NT2/D1 (cell line): ENCODE results near the gene MUTYH.
A peak's percentile ranks its signal among the peaks of the same experiment; 100 is the strongest.
"Not testable (repeated sequence)": the region's sequence is repeated elsewhere in the genome, so short reads cannot be mapped to it uniquely, and the experiment has no call there.

Source experiments
- DNase-seq: peaks from one replicate; pipeline ENCODE4 v3.0.0-alpha.2; 2011; ENCODE audit warnings: low read depth, low spot score
- H3K27me3 ChIP-seq: 2 replicates; pipeline ENCODE4 v1.6.0; 2011; ENCODE audit warnings: mild to moderate bottlenecking; ENCODE audit not compliant: insufficient read length, insufficient read depth
- H3K36me3 ChIP-seq: 2 replicates; pipeline ENCODE4 v1.6.1; 2011; ENCODE audit warnings: mild to moderate bottlenecking, low read length, mixed read lengths; ENCODE audit not compliant: insufficient read depth, insufficient read length
- H3K4me1 ChIP-seq: 2 replicates; pipeline ENCODE4 v1.5.1; 2011; ENCODE audit not compliant: insufficient read depth, insufficient read length
- H3K4me3 ChIP-seq: 2 replicates; pipeline ENCODE4 v1.5.1; 2011; ENCODE audit warnings: low read depth; ENCODE audit not compliant: insufficient read length
- H3K9ac ChIP-seq: 2 replicates; pipeline ENCODE4 v1.6.0; 2011; ENCODE audit warnings: low read depth; ENCODE audit not compliant: insufficient read length
- H3K9me3 ChIP-seq: 2 replicates; pipeline ENCODE4 v1.5.1; 2011; ENCODE audit warnings: mild to moderate bottlenecking, low read length; ENCODE audit not compliant: insufficient read depth
- SUZ12 ChIP-seq: IDR thresholded peaks from 2 replicates; pipeline ENCODE4 v1.6.1; 2011; ENCODE audit not compliant: insufficient read length, insufficient read depth; ENCODE audit errors: extremely low read depth
- YY1 ChIP-seq: IDR thresholded peaks from 2 replicates; pipeline ENCODE4 v1.6.1; 2011; ENCODE audit not compliant: insufficient read length, insufficient read depth
- ZNF274 ChIP-seq: IDR thresholded peaks from 2 replicates; pipeline ENCODE4 v1.6.1; 2011; ENCODE audit warnings: mild to moderate bottlenecking, low read depth, low read length

MUTYH gene

GRCh38 chr1:45300669-45300997 is 39.6 kb downstream of the MUTYH start:
- H3K4me1 ChIP-seq = peaks cover 10% of the 10 kb centered on the region
- TF ChIP-seq SUZ12 (no peak), YY1 (no peak), ZNF274 (no peak)
- H3K9ac ChIP-seq = peak overlapping the region; percentile 11
- peaks cover 5% of the 10 kb centered on the region; the same call in 1 of the 2 replicates for H3K9me3 ChIP-seq
- no peaks in the 10 kb centered on the region for H3K27me3 ChIP-seq
- DNase-seq = no peak
- no peak overlapping the region for H3K4me3 ChIP-seq
- H3K36me3 ChIP-seq = no peaks in the 10 kb centered on the region

- no peak overlapping the region for H3K4me3 ChIP-seq
- no peak overlapping the region for H3K9ac ChIP-seq
- H3K9me3 ChIP-seq = peaks cover 5% of the 10 kb centered on the region; the same call in 1 of the 2 replicates
- DNase-seq = peak; percentile 86
- no peaks in the 10 kb centered on the region for H3K27me3 ChIP-seq
- H3K36me3 ChIP-seq = no peaks in the 10 kb centered on the region
- H3K4me1 ChIP-seq = peaks cover 10% of the 10 kb centered on the region
- TF ChIP-seq YY1 = no peak
- no peak for TF ChIP-seq SUZ12
- TF ChIP-seq ZNF274 = no peak
Measured at GRCh38 chr1:45299981-45300668, 40.1 kb downstream of the MUTYH start.

GRCh38 chr1:45299296-45299695 is 40.9 kb downstream of the MUTYH start:
- no peaks in the 10 kb centered on the region for H3K36me3 ChIP-seq
- no peak for TF ChIP-seq SUZ12
- TF ChIP-seq YY1 = no peak
- no peak for TF ChIP-seq ZNF274
- peaks cover 3% of the 10 kb centered on the region for H3K4me1 ChIP-seq
- no peaks in the 10 kb centered on the region for H3K9me3 ChIP-seq
- no peaks in the 10 kb centered on the region for H3K27me3 ChIP-seq
- no peak overlapping the region for H3K4me3 ChIP-seq
- no peak overlapping the region for H3K9ac ChIP-seq
- DNase-seq = no peak

- Histone ChIP-seq H3K4me3 (no peak overlapping the region), H3K9ac (no peak overlapping the region), H3K9me3 (no peaks in the 10 kb centered on the region), H3K27me3 (no peaks in the 10 kb centered on the region), H3K36me3 (no peaks in the 10 kb centered on the region), H3K4me1 (peaks cover 3% of the 10 kb centered on the region)
- no peak for DNase-seq
- TF ChIP-seq ZNF274 (no peak), SUZ12 (no peak), YY1 (no peak)
Measured at GRCh38 chr1:45297666-45298356, 42.4 kb downstream of the MUTYH start.

DNA sequence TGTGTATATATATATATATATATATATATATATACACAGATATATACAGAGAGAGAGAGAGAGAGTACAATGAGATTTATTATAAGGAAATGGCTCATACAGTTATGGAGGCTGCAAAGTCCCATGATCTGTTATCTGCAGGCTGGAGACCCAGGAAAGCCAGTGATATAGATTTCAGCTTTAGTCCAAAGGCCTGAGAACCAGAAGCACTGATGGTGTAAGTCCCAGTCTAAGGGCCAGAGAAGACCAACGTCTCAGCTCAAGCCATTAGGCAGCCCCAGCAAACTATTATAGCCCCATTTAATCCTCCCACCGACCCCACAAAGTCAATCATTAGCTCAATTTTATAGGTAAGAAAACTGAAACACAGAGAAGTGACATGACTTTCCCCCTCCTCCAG is 48.5 kb downstream of the MUTYH start:
- no peaks in the 10 kb centered on the region for H3K9me3 ChIP-seq
- no peak overlapping the region for H3K4me3 ChIP-seq
- TF ChIP-seq YY1 = no peak
- no peak for TF ChIP-seq ZNF274
- TF ChIP-seq SUZ12 = no peak
- no peaks in the 10 kb centered on the region for H3K27me3 ChIP-seq
- H3K9ac ChIP-seq = no peak overlapping the region
- no peaks in the 10 kb centered on the region for H3K36me3 ChIP-seq
- no peaks in the 10 kb centered on the region for H3K4me1 ChIP-seq
- no peak for DNase-seq

DNA sequence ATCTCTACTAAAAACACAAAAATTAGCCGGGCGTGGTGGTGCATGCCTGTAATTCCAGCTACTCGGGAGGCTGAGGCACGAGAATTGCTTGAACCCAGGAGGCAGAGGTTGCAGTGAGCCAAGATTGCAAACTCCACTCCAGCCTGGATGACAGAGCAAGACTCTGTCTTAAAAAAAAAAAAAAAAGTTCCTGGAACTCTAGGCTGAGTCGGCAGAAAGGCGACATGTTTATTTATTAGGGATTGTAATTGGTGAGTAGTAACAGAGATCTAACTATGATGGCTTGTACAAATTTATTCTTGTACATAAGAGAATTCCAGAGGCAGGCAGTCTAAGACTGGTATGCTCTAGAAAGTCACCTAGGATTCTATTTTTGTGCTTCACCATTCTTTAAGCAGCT is 49.2 kb downstream of the MUTYH start:
- DNase-seq, H3K4me3 ChIP-seq, H3K36me3 ChIP-seq, H3K27me3 ChIP-seq, H3K4me1 ChIP-seq, H3K9me3 ChIP-seq, H3K9ac ChIP-seq: not testable (repeated sequence)

DNA sequence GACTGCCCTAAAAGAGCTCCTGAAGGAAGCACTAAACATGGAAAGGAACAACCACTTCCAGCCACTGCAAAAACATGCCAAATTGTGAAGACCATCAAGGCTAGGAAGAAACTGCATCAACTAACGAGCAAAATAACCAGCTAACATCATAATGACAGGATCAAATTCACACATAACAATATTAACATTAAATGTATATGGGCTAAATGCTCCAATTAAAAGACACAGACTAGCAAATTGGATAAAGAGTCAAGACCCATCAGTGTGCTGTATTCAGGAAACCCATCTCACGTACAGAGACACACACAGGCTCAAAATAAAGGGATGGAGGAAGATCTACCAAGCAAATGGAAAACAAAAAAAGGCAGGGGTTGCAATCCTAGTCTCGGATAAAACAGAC is 53.7 kb downstream of the MUTYH start:
- not testable (repeated sequence) for H3K36me3 ChIP-seq, H3K9ac ChIP-seq, H3K4me3 ChIP-seq, H3K4me1 ChIP-seq, DNase-seq, H3K27me3 ChIP-seq
- H3K9me3 ChIP-seq = peaks cover 11% of the 10 kb centered on the region; the same call in 1 of the 2 replicates

GRCh38 chr1:45284858-45285257 is 55.4 kb downstream of the MUTYH start:
- not testable (repeated sequence) for DNase-seq, H3K27me3 ChIP-seq, H3K4me1 ChIP-seq, H3K36me3 ChIP-seq, H3K4me3 ChIP-seq, H3K9ac ChIP-seq
- H3K9me3 ChIP-seq = peaks cover 11% of the 10 kb centered on the region; the same call in 1 of the 2 replicates
